Kidney epithelial cell (primary cell): ENCODE measurements around the gene KIF5A. TPM values are rescaled to one million over a fixed set of nuclear protein-coding genes. Genes with fewer than 3 reads are reported as not detected.

Experiments used
- DNase-seq: peaks from one replicate; pipeline ENCODE4 v3.0.0-alpha.2; 2010; ENCODE audit warnings: low read depth
- H3K27me3 ChIP-seq: 2 replicates; pipeline ENCODE4 v1.6.0; 2011; ENCODE audit warnings: low read length; ENCODE audit not compliant: control insufficient read depth, insufficient read depth
- H3K36me3 ChIP-seq: 2 replicates; pipeline ENCODE4 v1.5.1; 2011; ENCODE audit warnings: low read length; ENCODE audit not compliant: control insufficient read depth, insufficient read depth
- H3K4me3 ChIP-seq: 2 replicates; pipeline ENCODE4 v1.5.1; 2011; ENCODE audit warnings: low read depth, mild to moderate bottlenecking, control low read depth, low read length
- total RNA-seq: library from RNA; depleted of rRNA; stranded (reverse); fragments of >200 nt; gene quantifications from 2 replicates; pipeline ENCODE4 v1.2.3, GENCODE V29; 2015
- TF ChIP-seq, protein P1 (sequence below): IDR thresholded peaks from 2 replicates; pipeline ENCODE4 v1.5.1; 2011; ENCODE audit warnings: mild to moderate bottlenecking, moderate library complexity, low read length, control low read depth, inconsistent platforms; ENCODE audit not compliant: insufficient read depth, poor library complexity, severe bottlenecking

The KIF5A gene
- total RNA-seq, 1 donor from 2014 or later = 1.9 TPM

DNA sequence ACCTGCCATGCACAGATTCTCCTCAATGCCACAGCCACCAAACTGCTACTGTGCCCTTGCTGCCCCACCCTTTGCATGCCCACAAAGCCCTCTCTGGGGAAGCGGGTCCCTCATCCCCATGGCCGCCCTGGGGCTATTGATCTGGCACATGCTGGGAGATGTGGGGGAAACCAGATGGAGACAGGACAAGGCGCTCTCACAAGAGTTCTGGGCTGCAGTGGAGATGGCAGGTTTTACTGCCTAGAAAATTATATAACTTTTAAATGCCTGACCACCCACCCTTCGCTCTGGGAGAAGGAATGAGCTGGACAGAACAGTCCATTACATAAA lies 30.6 kb downstream of the KIF5A start:
- DNase-seq = no peak
- TF ChIP-seq, protein P1, sequence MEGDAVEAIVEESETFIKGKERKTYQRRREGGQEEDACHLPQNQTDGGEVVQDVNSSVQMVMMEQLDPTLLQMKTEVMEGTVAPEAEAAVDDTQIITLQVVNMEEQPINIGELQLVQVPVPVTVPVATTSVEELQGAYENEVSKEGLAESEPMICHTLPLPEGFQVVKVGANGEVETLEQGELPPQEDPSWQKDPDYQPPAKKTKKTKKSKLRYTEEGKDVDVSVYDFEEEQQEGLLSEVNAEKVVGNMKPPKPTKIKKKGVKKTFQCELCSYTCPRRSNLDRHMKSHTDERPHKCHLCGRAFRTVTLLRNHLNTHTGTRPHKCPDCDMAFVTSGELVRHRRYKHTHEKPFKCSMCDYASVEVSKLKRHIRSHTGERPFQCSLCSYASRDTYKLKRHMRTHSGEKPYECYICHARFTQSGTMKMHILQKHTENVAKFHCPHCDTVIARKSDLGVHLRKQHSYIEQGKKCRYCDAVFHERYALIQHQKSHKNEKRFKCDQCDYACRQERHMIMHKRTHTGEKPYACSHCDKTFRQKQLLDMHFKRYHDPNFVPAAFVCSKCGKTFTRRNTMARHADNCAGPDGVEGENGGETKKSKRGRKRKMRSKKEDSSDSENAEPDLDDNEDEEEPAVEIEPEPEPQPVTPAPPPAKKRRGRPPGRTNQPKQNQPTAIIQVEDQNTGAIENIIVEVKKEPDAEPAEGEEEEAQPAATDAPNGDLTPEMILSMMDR = no peak
- Histone ChIP-seq H3K4me3 (no peak overlapping the region), H3K36me3 (peaks cover 2% of the 10 kb centered on the region), H3K27me3 (no peaks in the 10 kb centered on the region)

DNA sequence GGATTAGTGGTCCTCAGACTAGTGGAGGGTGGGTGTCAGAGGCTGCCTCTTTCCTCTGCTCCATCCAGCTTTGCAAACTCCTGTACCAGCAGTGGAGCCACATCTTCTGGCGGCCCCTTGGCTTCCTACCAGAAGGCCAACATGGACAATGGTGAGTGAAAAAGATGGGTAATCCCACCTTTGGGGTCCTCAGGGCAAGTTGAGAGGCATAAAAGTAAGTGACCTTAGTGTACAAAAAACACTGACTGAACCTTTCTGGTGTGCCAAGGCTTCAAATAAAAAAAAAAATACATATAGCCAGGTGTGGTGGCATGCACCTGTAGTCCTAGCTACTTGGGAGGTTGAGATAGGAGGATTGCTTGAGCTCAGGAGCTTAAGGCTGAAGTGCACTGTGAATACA lies 32.0 kb downstream of the KIF5A start:
- H3K27me3 ChIP-seq = no peaks in the 10 kb centered on the region
- H3K36me3 ChIP-seq = peaks cover 3% of the 10 kb centered on the region
- TF ChIP-seq, protein P1 = no peak
- no peak overlapping the region for H3K4me3 ChIP-seq
- DNase-seq = no peak

DNA sequence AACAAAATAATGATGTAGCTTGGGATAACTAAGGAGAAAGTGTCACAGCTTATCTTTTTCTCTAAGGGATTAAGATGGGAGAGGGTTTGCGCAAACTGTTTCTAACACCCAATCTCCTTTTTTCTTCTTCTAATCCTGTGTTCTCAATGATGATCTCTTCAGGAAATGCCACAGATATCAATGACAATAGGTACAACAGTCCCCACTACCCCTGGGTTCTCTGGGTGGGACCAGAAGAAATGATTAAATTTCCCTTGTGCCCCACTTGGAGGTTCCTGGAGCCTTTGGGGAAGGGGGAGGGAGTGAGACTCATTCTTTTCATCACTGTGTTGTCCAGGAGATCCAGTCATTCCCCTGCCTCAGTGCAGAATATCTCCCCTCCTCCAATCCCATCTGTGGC lies 32.6 kb downstream of the KIF5A start:
- no peak for DNase-seq
- peaks cover 3% of the 10 kb centered on the region for H3K36me3 ChIP-seq
- no peak overlapping the region for H3K4me3 ChIP-seq
- TF ChIP-seq, protein P1 = no peak
- no peaks in the 10 kb centered on the region for H3K27me3 ChIP-seq

DNA sequence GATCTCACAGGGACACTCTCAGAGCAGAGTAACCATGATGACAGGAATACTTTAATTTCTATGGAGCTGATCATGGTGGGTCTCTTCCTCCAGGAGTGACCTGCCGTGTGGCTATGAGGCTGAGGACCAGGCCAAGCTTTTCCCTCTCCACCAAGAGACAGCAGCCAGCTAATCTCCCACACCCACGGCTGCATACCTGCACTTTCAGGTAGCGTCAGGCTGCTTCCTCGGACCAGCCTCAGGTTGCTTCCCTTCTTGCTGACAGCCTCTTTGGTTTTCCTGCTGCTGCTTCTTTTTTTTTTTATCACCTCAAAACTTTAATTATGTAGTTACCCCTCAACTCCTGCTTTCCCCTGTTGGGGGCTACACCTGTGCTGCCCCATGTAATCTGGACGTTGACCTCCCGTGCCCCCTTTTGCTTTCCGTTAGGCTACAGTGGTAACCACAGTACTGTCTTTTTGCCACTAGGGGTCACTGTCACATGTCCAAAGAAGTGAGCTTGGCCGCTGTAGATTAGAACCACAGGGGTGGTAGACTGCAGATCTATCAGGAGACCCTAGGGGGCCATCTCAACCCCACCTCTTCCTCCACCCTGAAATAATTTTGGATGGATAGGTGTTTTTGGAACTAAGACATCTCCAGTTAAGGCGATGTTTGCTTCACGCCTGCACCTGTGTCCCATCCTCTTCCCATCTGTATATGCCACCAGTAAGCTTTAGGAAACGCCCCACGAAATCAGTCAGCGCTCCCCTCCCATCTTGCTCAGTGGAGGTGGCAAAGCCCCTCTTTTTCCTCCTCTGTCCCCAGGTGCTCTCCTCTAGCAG lies 33.4 kb downstream of the KIF5A start:
- no peak overlapping the region for H3K4me3 ChIP-seq
- DNase-seq = peak; percentile 35
- no peaks in the 10 kb centered on the region for H3K27me3 ChIP-seq
- peaks cover 3% of the 10 kb centered on the region for H3K36me3 ChIP-seq
- TF ChIP-seq, protein P1 = peak; percentile 90

DNA sequence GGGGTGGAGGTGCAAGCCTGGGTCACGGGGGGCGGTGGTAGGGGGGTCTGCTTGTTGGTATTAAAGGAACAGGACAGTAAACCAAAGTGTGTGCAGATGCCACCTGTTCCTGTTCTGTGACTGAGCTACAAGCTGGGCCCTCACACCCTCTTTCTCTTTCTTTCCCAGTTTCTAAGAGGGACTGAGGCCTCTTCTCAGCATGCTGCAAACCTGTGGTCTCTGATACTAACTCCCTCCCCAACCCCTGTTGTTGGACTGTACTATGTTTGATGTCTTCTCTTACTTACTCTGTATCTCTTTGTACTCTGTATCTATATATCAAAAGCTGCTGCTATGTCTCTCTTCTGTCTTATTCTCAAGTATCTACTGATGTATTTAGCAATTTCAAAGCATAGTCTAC lies 34.2 kb downstream of the KIF5A start:
- no peak overlapping the region for H3K4me3 ChIP-seq
- H3K27me3 ChIP-seq = no peaks in the 10 kb centered on the region
- peaks cover 3% of the 10 kb centered on the region for H3K36me3 ChIP-seq
- DNase-seq = no peak
- TF ChIP-seq, protein P1 = no peak

DNA sequence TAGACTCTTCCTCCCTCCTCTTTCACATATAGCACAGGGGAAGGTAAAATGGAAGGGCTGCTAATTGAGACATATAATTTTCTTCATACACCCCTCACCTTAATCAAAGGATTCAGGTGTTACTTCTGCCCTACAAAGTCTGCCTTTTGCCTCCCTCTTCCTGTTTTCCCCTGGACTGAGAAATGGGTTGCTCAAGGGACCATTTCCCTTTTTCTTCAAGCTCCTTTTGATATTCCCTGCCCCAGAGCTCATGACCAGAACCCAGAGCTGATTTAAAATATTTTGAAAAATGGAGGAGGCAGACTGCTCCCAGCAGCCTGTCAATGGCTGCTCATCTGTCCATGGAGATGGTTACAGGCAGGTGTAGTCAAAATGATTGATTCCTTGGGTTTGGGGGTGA lies 34.8 kb downstream of the KIF5A start:
- TF ChIP-seq, protein P1 = no peak
- DNase-seq = no peak

More for the DNA sequence above, 34.8 kb downstream of the KIF5A start:
- H3K36me3 ChIP-seq = peaks cover 3% of the 10 kb centered on the region
- no peak overlapping the region for H3K4me3 ChIP-seq
- no peaks in the 10 kb centered on the region for H3K27me3 ChIP-seq
